HT-29 (cell line): Measurements from ENCODE around the gene CAMK2B. TPM values are rescaled to one million over a fixed set of nuclear protein-coding genes. Genes with fewer than 3 reads are reported as not detected.

ENCODE experiments used
- DNase-seq: peaks from one replicate; pipeline ENCODE4 v3.0.0-alpha.2; 2015; ENCODE audit warnings: low spot score
- total RNA-seq: library from RNA; depleted of rRNA; stranded (reverse); fragments of >200 nt; shearing (Covaris generic); gene quantifications from 2 replicates; pipeline ENCODE4 v1.2.3, GENCODE V29; 2014

CAMK2B gene
- total RNA-seq, 1 experiment from 2014 or later: 1.8 TPM

DNA sequence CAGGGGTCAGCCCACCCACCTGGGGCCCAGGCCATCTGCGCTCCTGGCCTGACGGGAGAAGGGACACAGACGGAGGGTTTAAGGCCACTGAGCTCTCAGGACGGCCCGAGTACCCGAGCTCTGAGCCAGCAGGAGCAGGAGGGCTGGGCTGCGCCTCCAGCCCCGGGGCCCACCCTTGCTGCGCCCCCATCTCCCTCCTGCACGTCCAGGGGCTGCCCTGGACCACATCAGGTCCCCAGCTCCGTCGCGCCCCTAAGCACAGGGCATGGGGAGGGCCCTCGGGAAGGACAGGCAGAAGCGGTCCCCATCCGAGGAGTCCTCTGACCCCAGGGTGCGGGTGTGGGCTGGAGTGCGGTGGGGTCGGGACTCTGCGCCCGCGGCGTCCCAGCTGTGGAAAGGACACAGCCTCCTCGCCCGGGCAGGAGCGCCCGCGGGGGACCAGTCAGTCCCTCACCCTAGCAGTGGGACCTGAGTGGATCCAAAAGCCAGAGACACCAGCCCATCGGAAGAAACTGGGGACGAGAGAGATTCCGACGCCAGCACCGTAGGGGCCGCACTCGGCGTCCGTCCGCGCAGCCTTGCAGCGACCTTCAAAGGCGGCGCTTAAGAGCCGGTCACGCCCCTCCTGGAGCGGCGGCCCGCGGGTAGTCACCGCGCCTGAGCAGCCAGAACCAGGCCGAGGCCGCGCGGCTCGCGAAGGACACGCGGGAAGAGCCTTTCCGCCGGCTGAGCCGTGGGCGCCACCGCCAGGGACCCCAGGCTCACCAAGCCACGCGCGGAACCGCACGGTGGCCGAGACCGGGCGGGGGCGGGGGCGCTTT, 15.9 kb downstream of the CAMK2B start:
- no peak for DNase-seq

DNA sequence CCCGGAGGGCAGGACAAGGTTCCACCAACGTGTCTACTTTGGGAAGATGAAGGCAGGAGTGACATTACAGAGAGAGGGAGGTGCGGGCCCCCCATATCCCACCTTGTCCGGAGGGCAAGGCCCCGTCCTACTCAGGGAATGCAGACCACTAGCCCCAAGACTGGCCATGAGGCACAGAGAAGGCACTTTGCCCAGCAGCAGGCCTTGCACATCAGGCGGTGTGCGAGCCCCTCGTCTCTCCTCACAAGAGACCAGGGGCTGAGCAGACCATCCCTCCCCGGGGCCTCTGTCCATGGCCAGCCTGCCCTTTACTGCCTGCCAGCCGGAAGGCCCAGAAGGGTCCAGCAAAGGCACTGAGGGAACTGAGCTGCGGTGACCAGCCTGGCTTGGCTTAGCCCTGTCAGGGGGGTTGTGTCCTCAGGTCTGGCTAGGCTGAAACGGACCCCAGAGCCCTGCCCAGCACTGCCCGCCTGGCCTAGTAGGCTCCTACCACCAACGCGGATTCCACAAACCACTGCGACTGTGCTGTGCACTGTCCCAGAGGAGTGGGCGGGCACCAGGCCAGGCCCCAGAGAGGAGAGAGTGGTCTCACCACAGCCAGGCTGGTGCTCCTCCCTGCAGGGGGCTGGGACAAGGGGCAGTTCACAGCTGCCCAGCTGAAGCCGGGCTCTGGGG, 16.7 kb downstream of the CAMK2B start:
- DNase-seq: no peak

DNA sequence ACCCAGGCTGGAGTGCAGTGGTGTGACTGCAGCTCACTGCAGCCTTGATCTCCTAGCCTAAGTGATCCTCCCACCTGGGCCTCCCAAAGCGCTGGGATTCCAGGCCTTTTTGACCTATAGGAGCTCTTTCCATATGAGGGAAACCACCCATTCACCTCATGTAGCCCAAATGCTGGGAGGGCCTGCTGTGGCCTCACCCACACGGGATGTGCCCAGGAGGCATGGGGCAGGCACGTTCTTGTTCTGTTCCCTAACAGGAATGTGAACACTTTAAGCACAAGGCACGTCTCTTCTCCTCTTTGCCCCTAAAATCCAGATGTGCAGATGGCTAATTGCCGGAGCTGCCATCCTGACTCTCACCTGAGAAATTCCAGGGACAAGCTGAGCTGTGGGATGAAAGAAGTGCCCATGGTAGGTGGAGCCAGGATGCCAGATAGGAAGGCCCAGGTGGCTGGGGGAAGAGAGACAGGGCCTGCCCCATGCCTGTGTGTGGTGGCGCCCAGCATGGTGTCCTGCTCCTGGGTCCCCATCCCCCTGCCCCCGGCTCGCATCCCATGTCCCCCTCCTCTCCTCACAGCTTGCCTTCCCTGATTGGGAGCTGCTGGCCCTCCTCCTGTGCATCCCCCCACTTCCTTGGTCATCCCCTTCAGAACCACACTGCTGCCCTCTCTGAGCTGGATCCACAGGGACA, 17.3 kb downstream of the CAMK2B start:
- no peak for DNase-seq

DNA sequence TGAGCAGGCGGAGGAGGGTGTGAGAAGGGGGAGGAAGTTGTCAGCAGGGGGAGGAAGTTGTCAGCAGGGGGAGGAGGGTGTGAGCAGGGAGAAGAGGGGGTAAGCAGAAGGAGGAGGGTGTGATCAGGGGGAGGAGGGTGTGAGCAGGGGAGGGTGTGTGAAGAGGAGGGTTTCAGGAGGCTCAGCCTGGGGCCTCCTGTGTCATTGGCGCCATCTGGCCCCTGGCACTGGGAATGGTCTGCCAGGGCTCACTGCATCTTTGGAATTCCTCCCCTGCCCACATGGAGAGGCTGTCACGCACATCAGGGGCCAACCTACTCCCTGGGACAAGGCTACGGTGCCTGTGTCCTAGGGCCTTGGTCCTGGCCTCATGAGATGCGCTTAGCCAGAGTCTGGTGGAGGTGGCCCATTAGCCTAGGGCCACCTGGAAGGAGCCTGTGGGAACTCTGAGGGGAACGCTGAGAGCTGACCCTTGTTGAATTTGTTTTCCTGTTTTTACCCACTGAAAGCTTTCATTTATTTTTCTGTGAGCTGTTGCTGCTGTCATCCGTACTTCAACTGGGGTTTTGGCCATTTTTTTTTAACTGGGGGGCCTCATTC, 18.0 kb downstream of the CAMK2B start:
- DNase-seq: peak; percentile 50

DNA sequence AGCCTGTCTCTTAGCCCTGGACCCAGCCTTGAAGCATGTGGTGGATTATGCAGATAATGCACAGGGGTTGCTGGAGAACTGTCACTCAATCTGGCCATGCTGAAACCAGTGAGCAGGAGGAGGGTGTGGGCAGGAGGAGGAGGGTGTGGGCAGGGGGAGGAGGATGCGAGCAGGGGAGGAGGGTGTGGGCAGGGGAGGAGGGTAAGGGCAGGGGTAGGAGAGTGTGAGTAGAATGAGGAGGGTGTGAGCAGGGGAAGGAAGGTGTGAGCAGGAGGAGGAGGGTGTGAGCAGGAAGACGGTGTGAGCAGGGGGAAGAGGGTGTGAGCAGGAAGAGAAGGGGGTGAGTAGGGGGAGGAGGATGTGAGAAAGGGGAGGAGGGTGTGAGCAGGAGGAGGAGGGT, 18.8 kb downstream of the CAMK2B start:
- no peak for DNase-seq

DNA sequence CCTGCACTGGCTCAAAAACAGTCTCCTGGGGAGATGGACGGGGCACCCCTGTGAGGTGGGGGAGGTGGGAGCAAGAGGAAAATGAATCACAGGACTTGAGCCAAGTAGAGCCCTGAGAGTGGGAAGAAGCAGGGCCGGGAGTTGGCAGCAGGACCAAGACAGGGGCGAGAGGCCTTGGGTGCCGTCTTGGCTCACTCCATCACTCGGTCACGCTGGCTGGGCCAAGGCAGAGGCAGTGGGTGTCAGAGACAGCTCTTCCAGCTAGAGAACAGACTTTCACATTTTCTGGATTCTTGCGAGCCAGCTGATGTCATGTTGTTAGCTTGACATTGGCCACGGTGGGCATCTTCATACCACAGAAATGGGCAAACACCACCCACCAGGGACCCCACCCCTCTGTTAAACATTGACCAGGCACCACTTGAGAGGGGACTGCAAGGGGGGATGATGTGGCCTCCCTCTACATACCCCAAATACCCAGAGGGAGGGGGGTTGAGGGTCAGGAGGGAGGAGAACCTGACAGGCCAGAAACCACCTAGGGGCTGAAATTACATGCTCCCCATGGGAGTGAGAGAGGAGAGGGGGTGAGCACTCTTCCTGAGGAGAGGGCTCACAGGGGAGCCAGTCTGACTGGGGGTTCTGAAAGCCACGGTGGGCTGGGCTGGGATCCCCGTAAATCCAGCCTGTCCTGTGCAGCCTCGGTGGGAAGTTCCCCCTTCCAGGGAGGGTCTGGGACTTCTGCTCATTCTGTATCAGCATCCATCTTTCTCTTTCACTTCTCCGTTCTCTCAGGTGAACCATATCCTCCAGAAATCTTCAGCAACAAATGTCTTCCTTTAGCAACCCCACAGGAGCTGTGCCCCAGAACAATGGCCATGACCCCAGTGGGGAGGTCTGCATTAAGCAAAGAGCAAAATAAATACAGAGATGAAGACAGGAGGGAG, 19.6 kb downstream of the CAMK2B start:
- DNase-seq: no peak

DNA sequence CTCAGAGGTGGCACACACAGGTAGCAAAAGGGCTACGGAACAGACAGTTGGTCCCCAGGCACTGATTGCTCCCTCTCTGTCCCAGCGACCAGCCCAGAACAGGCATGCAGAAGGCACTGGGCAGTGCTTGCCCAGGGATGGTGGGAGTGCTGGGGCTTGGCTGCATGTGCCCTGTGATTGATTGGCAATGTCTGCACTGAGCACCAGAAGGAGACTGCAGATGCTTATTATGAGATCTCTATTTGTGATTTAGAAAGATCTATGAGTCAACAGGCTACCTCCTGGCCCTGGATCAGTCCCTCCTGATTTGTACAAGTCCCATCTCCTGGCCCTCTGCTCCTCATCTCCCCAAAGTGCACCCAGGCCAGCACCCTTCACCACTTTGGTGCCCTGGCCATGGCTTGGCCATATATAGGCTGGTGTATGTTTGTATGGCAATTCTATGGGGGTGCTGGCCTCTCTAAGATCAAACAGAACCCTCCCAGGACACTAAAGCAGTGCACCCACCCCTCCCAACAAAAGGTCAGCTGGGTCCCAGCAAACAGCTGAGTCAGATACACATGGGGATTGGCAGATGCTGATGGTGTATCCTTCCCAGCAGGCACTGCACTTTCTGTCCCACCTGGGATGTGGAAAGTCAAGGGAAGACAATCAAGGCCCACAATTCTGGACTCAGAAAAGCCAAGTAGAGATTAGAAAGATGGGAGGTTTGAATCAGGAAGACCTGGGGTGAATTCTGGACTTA, 30.9 kb downstream of the CAMK2B start:
- DNase-seq: no peak

DNA sequence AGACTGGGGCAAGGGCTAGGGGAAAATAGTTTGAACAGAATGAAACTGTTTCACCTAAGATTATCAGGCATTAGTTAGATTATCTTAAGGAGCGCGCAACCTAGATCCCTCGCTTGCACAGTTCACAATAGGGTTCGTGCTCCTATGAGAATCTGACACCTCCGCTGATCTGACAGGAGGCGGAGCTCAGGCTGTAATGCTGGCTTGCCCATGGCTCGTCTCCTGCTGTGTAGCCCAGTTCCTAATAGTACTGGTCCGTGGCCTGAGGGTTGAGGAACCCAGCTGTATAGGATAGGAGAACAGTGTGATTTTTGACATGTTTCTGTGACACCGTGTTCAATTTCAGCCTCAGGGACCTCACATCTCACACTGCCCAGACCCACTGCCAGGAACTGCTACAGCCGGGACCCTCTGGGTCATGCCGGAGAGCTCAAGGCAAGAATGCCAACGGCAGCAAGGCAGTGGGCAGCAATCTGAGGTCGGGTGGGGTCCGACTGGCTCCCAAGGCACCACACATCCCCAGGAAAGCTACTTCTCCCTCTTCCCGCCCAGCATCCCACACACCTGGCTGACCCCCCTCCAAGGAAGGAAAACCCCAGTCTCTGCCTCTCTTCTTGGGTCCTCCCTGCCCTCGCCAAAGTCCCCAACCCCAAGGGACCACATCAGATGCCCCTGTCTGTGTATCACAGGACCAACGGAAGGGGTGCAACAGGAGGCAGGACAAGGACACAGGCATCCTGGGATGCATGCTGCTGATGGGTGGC, 31.7 kb downstream of the CAMK2B start:
- no peak for DNase-seq

DNA sequence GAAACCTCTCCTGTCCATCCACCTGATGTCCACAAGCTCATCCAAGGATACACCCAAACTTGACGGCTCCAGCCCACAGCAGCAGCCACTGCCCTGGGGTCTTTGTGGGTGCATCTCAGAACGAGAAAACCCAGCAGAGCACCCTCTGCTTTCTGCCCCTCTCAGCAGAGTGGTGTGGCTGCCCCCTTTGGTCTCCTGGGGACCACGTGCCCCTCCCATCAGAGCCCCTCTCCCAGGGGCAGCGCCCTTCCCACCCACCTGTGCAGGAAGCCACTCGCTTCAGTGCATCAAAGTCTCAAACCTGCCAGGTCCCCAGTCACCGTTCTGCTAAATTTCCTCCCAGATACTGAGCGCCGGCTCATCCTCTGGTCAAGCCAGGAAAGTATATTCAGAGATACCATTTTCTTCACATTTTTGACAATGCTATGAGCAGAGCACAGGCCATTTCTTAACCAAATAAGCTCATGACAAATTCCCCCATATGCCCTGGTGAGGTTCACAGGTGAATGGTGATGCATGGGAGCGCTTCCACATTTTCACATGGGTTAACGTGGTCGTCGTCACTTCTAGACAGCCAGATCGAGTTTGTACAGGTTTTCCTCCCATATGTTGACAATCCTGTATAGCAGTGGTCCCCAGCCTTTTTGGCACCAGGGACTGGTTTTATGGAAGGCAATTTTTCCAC, 32.4 kb downstream of the CAMK2B start:
- no peak for DNase-seq

DNA sequence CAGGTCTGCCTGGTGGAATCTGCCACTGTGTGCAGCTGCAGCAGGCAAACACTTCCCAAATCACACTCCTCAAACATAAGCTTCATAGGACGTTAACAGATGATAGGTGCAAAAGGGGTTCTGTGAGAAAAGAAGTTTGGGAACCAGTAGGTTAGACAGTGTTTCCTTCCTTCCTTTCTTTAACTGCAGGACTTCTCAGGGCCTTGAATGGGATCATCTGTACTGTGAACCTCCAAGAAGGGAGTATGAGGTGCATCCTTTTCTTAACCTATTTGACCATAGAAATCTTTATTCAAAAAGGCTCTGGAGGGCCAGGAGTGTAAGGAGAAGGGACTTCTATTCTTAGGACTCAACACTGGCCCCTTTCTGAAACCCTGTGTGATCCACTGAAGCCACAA, 33.0 kb downstream of the CAMK2B start:
- no peak for DNase-seq

DNA sequence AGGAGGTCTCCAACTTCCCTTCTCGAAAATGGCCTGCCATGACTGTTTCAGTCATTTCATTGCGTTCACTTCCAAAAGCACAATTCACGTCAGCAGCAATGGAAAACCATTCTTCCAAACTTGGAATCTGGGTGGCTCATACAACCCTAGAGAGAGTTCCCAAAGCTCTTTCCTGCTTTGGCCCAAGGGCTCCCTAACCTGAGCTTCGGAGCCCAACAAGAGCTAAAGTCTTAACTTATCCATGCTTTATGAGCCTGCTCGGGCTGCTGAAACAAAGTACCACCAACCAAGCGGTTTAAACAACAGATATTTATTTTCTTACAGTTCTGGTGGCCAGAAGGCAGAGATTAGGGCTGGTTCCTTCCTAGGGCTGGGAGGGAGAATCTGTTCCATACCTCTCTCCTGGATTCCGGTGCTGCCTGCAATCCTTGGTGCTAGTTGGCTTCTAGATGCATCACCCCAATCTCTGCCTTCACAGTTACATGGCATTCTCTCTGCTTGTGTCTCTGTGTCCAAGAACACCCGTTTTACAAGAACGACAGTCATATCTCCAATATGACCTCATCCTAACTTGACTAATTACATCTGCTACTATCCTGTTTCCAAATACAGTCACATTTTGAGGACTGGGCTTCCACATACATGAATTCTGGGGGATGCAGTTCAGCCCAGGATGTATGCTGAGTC, 33.5 kb downstream of the CAMK2B start:
- DNase-seq: no peak

DNA sequence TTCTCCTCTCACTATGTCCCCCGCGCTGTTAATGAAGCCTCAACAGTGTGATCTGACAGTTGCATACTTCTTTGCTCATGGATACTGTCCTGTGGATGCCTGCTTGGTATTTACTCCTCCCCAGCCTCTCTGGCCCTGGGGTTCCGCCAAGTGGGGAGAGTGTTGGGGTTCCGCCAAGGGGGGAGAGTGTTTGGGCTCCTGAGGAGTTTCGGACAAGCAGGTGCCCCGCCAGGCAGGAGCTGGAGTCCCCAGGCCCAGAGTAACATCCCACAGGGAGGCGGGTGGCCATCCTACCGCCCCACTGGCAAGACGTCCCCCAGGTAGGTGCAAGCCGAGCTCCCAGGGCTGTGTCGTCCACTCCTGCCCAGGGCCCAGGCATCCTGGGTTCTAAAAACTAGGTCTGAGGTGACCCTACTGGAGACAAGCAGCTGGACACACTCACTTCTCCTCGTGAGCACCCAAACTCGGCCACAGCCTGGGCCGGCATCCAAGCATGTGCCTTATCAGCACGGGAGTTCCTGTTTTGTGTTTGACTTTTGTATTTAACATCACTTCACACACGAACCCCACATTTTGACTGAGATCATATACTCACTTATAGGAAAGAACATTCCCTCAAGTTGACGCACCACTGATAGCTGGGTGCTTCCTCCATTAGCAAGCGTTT, 34.2 kb downstream of the CAMK2B start:
- DNase-seq: no peak

DNA sequence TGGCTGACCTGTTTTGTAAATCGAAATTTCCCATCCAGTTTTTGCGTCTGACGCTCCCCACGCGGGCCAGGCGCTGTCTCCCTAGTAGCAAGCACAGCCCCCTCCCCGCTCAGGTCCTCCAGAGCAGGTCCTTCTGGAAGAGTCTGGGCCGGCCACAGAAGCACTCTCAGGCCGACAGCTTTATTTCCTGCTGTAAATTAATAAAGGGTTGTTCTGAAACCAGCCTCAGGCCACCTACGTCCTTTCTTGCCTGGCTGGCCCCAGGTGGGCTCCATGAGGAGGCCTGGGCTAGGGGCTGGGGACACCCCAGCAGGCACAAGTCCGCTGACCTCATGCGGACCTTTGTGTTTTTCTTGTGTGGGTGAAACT, 35.2 kb downstream of the CAMK2B start:
- DNase-seq: no peak

DNA sequence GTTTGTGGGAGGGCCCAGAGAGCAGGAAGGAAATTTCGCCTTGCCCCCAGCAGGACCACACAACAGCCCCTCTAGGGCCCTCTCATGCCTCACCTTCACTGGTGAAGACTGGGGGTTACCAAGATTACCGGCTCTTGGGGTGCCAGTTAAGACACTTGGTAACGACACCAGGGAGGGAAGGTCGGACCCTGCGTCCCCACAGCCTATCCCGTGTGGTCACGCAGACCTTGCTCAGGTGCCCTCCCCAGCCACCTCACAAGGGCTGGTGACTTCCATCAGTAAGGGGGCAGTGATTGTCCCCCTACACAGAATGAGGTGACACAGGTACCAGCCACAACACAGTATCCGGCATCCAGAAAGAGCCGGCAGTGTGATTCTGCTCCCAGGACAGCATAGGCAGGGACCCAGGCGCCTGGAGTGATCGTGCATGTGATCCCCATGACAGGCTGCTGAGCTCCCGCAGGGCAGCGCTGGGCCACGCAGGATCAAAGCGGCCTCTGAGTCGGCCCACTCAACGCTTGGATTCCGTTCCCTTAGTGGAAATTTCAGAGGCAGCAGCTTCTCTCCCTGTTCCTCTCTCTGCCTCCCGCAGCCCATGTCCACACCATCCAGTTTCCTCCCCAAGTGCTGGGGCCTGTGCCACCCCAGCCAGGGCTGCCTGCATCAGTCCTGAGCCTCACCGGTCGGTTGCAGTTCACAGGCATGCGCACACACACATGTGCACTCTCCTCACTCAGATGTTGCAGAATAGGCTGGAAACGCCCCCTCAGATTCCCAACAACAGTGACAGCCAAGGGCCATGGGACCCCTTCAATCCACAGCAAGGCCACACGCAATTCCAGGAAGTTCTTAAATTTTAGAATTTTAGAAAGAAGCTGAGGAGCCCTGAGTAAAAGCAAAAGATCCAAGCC, 35.8 kb downstream of the CAMK2B start:
- no peak for DNase-seq

DNA sequence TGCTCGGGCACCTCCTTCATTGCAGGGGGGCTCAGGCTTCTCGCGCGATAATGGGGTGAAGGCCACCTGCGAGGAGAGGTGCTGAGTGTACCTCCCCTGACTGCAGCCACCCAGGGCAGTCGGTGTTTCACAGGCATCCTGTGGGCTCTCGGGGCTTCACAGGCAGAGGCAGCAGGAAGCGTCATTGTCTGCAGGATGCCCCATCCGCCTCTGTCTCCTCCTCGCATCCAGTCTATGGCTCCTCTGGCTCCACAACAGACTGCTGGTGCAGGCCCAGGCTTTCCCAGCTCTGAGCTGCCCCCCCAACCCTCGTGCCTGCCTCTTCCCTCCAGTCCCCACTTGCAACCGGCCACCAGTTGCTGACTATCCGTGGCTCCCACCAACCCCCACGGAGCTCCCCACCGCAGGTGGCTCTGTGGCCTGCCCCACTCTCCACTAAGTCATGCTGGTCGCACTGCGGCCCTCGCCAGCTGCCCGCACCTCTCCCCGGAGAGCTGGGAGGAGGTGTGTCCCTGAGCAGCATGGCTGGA, 36.5 kb downstream of the CAMK2B start:
- DNase-seq: no peak

DNA sequence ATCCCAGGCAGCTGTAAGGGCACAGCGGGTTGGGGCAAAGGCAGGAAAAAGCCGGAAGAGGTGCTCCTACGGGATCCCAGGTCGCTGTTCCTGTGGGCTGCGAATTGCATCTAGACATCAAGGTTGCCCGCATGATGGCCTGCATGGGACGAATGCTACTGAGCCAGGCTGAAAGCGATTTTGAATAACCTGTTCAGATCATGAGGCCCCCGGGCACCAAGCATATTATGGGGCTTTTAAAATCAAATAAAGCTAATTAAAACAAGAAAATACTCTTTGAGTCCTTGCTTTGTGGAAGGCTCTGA, 37.1 kb downstream of the CAMK2B start:
- DNase-seq: no peak
